Aorta (tissue), 5 donors: ENCODE data around the gene GZMB. TPM values are rescaled to one million over a fixed set of nuclear protein-coding genes. Genes with fewer than 3 reads are reported as not detected.
A peak's percentile ranks its signal among the peaks of the same experiment; 100 is the strongest.

Experiments
- ATAC-seq: fragments of 200-7000 bp; cut with Tn5 transposase; one replicate; pipeline ENCODE4 v1.9.1; 2022; ENCODE audit warnings: moderate library complexity; ENCODE audit not compliant: low FRiP score
- DNase-seq, 2 donors: peaks; one replicate each; pipeline ENCODE4 v3.0.0-alpha.2; 2020
- H3K27ac ChIP-seq, 2 donors: one replicate each; pipeline ENCODE4 v1.5.1; 2013; ENCODE audit warnings: low read length in 2 of 2, mild to moderate bottlenecking in 2 of 2, moderate library complexity in 2 of 2, control low read depth in 1 of 2, inconsistent platforms in 1 of 2, low read depth in 1 of 2
- H3K27me3 ChIP-seq, 2 donors: one replicate each; pipeline ENCODE4 v1.6.1; 2013; ENCODE audit warnings: control low read depth in 1 of 2, low read length in 1 of 2, mild to moderate bottlenecking in 1 of 2, moderate library complexity in 1 of 2; ENCODE audit not compliant: insufficient read depth in 2 of 2, control insufficient read depth in 1 of 2
- H3K36me3 ChIP-seq, 2 donors: one replicate each; pipeline ENCODE4 v1.6.1; 2013; ENCODE audit warnings: control low read depth in 1 of 2, low read length in 1 of 2, mild to moderate bottlenecking in 1 of 2; ENCODE audit not compliant: insufficient read depth in 2 of 2, control insufficient read depth in 1 of 2
- H3K4me1 ChIP-seq, 2 donors: one replicate each; pipeline ENCODE4 v1.6.1; 2013; ENCODE audit warnings: low read length in 2 of 2, control low read depth in 1 of 2, mild to moderate bottlenecking in 1 of 2, moderate library complexity in 1 of 2; ENCODE audit not compliant: insufficient read depth in 2 of 2, control insufficient read depth in 1 of 2
- H3K4me3 ChIP-seq, 2 donors: one replicate each; pipeline ENCODE4 v1.5.1; 2013; ENCODE audit warnings: low read length in 2 of 2, control low read depth in 1 of 2, mild to moderate bottlenecking in 1 of 2
- H3K9me3 ChIP-seq: one replicate; pipeline ENCODE4 v1.6.1; 2013; ENCODE audit warnings: mild to moderate bottlenecking, low read length; ENCODE audit not compliant: control insufficient read depth
- WGBS, 2 donors: extraction: QIAGEN DNeasy Blood & Tissue Kit; methylation state at CpG; one replicate each; pipeline ENCODE4 v1.1.7; 2013; 5-methylcytosine and 5-hydroxymethylcytosine counted together
- intact Hi-C, 2 donors: fragments of 100-400 bp; cut with DNase I; formaldehyde crosslinking; loops; one replicate each; pipeline versions ENCODE4 v1.14.2 to v1.15.0; 2022
- polyA plus RNA-seq, 2 donors: library from polyadenylated mRNA; stranded (reverse); fragments of 200-250 nt; gene quantifications; one replicate each; pipeline ENCODE4 v1.2.3, GENCODE V29; 2013
- total RNA-seq, 2 donors: library from RNA; stranded (reverse); fragmentation: NEBNext Ultra II Directional; extraction: Animal tissue kit (Norgen Biotek cat#: 25700); gene quantifications; one replicate each; pipeline ENCODE4 v1.2.1, GENCODE V29; 2021
- donor health status: healthy with polysubstance abuse.
- donor health status: Bipolar disorder and iron deficiency.
- donor health status: DM: no; HTN: no; CAD: no.
- donor health status: DM: no; HTN: no; CAD: no.
- donor health status: DM: yes; HTN: yes; CAD: no.

GZMB gene
- total and polyA plus RNA-seq, 4 donors, result 0.54 to 3.0 (median 2.1) TPM

DNA sequence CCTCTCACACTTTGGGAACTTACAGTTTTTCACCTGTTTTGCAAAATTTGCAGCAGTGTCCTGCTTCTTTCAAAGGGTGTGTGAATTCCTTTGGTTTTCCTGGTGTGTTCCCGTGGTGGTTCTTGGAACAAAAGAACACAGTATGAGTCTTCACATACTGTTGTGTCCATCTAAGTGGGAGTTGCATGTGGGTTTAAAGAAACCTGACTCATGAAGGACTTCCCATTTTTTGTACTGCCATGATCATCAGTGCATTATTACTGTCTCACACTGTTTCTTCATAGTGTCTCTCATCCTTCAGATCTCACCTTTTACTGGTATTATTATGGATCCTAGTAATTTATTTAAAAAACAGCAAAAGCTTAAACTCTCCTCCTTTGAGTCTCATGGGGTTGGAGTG lies 20.7 kb downstream of the GZMB start:
- Histone ChIP-seq H3K4me3 (no peak overlapping the region), H3K36me3 (no peaks in the 10 kb centered on the region), H3K9me3 (peaks cover 1% of the 10 kb centered on the region), H3K27ac (no peak overlapping the region), H3K4me1 (no peaks in the 10 kb centered on the region), H3K27me3 (no peaks in the 10 kb centered on the region)
- ATAC-seq (no peak), DNase-seq (no peak)
- intact Hi-C loops, result no loop called here
- 48 to 54% methylated on average over 1 of the region's 1 CpG for WGBS, 2 donors

DNA sequence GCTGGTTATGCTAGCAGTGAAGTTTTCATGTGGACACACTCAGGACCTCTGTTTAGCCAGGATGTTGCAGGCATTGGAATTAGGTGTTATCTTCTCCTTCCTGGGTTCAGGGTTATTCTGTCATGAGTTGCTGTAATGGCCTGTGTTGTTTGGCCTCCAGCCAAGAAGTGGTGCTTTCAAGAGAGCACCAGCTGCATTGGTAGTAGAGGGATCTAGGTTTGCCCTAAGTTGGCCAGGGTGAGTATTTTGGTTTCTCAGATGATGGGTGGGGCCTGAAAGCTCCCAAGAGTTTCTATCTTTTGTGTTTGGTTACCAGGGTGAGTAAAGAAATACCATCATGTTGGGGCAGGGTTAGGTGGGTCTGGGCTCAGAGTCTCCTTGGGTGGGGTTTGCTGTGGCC lies 21.8 kb downstream of the GZMB start:
- Histone ChIP-seq H3K36me3 (no peaks in the 10 kb centered on the region), H3K4me3 (no peak overlapping the region), H3K27ac (no peak overlapping the region), H3K27me3 (no peaks in the 10 kb centered on the region), H3K4me1 (no peaks in the 10 kb centered on the region), H3K9me3 (peaks cover 1% of the 10 kb centered on the region)
- intact Hi-C loops, result no loop called here
- DNase-seq (no peak), ATAC-seq (no peak)

DNA sequence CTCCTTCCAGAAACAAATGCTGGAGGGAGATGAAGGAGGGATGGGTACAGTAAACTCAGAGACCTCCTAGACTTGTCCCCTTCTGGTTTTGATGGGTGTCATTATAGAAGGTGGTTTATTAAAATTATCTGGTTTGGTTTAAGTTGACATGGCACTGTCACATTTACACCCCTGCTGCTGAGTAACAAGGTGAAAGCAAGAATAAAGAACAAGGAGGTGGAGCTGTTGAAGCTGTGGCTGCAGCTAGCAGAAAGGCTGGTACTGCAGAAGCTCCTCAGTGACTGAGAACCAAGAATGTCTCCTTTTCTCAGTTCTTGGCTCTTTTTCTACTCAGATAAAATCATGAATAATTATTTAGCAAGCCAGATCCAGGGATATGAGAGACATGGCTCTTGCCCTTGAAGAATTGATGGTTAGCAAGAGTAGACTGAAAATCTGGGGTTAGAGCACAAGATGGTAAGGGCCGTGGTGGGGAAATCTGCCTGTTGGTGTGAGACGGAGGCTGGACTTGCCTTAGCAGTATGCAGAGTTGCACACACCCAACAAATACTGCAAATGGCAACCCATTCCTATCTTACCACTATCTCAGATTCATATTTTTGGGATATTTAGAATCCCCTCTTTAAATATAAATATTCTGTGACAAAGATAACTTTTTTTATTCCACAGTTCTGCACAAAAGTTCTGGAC lies 24.2 kb downstream of the GZMB start, which contains the start of gene GZMH:
GZMH (minus strand) TSS at position 31 of the 690 bp plus-strand sequence. CDS start 72 bp downstream, outside the sequence.
- ATAC-seq, result no peak
- 77 to 80% methylated on average over 2 of the region's 2 CpGs for WGBS, 2 donors
- peaks cover 1% of the 10 kb centered on the region for H3K9me3 ChIP-seq

DNA sequence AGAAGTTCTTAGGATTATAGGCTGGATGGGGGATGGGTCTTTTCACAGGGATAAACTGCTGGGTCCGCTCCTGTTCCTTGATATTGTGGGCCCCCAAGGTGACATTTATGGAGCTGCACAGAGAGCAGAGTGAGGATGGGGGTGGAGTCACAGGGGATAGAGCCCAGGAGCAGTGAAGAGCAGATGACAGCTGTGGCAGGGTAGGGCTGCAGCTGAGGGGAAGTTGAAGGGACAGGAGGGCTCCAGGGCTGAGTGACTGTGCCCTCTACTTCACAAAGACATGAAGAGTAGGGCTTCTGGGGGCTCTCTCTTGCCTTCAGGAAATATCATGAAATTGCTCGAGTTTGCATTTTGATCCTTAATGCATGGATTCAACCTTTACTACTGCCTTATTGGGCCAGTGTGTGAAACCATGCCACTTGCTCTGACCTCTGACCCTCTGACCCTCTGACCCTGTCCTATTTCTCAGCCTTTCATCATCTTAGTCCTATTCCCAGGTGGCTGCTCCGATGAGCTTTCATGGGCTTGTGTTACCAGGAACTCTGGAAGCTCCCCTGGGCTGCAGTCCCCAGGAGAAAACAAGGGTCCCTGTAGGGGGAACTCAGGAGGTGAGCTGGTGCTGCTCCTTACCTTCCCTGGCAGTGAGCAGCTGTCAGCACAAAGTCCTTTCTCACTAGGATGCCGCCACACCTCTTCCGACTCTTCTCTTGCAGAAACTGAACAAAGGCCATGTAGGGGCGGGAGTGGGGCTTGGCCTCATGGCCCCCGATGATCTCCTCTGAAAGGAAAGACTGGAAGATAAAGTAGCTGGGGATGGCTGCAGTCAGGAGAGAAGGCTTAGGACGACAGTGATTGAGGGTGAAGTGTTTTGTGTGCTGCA lies 26.1 kb downstream of the GZMB start:
- 53 to 57% methylated on average over 8 of the region's 8 CpGs for whole genome bisulfite sequencing, 2 donors
- H3K4me1 ChIP-seq, result no peaks in the 10 kb centered on the region
- ATAC-seq (no peak), DNase-seq (no peak)
- intact Hi-C loops, result no loop called here
- H3K27ac ChIP-seq, result no peak overlapping the region
- no peak overlapping the region for H3K4me3 ChIP-seq
- H3K36me3 ChIP-seq, result no peaks in the 10 kb centered on the region
- no peaks in the 10 kb centered on the region for H3K27me3 ChIP-seq
- H3K9me3 ChIP-seq, result peaks cover 1% of the 10 kb centered on the region

More for the DNA sequence above, 24.2 kb downstream of the GZMB start, which contains the start of gene GZMH:
- no peak for DNase-seq
- H3K36me3 ChIP-seq, result no peaks in the 10 kb centered on the region
- H3K27me3 ChIP-seq, result no peaks in the 10 kb centered on the region
- intact Hi-C loops, result no loop called here
- no peak within 1 kb of the TSS for H3K27ac ChIP-seq
- H3K4me1 ChIP-seq, result no peaks in the 10 kb centered on the region
- no peak within 1 kb of the TSS for H3K4me3 ChIP-seq

DNA sequence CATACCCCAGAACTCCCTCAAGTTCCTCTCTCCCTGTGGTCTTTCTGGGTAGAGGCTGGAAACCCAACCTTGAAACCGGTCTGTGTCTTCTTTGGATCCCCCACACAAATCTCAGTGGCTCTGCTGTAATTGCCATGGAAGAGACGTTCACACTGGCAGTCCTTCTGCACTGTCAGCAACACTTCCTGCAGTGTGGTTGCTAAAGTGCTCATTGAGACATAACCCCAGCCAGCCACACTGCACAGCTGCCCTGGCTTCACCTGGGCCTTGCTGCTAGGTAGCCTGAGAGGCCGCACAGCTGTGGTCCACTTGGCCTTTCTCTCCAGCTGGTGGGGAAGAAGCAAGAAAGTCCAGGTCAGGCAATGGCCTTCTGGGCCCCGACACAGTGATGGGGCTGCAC lies 26.9 kb downstream of the GZMB start:
- H3K9me3 ChIP-seq, result peaks cover 1% of the 10 kb centered on the region
- H3K4me1 ChIP-seq, result no peaks in the 10 kb centered on the region
- peak; percentile 6 for ATAC-seq
- no peaks in the 10 kb centered on the region for H3K36me3 ChIP-seq
- no peak for DNase-seq
- no peak overlapping the region for H3K4me3 ChIP-seq
- intact Hi-C loops, result no loop called here
- H3K27ac ChIP-seq, result no peak overlapping the region
- WGBS, 2 donors, result 72 to 74% methylated on average over 4 of the region's 4 CpGs
- no peaks in the 10 kb centered on the region for H3K27me3 ChIP-seq

DNA sequence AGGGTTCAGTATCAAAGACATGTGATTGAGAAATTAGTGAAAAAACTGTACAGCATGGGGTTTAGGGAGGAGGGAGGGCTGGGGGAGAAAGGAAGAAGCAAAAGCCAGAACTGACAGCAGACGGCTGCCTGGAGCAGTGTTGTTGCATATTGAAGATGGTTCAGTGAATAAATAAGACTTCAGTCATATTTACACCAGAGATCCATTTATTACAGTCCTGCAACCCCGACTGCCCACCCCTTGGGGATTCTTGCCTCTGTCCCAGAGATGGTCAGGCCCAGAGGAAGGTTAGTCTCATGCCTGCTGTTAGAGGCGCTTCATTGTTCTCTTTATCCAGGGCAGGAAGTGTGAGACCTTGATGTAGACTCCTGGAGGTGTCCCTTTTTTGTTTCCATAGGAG lies 27.7 kb downstream of the GZMB start:
- no peaks in the 10 kb centered on the region for H3K4me1 ChIP-seq
- intact Hi-C loops, result no loop called here
- no peaks in the 10 kb centered on the region for H3K36me3 ChIP-seq
- no peak for DNase-seq
- no peak overlapping the region for H3K27ac ChIP-seq
- WGBS, 2 donors, result 37 to 42% methylated on average over 3 of the region's 3 CpGs
- no peak for ATAC-seq
- H3K27me3 ChIP-seq, result no peaks in the 10 kb centered on the region
- H3K4me3 ChIP-seq, result no peak overlapping the region
- no peaks in the 10 kb centered on the region for H3K9me3 ChIP-seq

DNA sequence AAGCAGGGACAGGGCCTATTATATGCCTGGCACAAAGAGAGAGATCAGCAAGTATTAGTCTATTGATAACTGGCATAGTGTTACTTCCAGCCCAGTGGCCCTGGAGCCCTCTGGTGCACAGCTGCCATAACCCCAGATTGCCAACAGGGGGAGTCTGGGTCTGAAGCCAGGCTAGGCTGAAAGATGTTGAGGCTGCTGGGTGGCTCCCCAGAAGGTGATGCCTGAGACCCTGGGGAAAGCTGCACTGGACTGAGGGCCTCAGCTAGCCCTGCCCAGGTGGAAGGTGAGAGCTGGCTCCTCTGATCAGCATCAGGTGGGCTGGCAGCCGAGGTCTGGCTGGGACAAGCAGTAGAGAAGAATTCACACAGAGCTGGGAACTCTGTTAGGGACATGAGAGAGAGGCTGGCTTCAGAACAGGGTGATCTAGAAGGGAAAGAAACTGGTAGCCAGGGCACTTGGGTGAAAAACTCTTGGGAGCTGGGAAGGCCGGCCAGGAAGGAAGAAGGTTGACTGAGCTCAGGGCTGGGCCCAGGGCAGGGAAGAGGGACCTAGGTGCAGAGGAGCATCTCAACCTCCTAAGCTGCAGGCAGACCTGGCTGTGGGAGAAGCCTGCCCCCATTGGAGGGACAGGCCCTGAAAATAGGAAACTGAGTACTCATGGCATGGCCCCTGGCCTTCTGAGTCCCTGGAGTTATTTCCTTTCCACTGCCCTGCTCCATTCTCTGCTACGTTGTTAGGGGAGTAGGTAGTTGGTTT lies 28.4 kb downstream of the GZMB start:
- no peaks in the 10 kb centered on the region for H3K36me3 ChIP-seq
- no peaks in the 10 kb centered on the region for H3K27me3 ChIP-seq
- H3K9me3 ChIP-seq, result no peaks in the 10 kb centered on the region
- WGBS, 2 donors, result 36 to 41% methylated on average over 3 of the region's 3 CpGs
- DNase-seq, result no peak
- H3K4me3 ChIP-seq, result no peak overlapping the region
- peak; percentile 52 for ATAC-seq
- intact Hi-C loops, result no loop called here
- no peaks in the 10 kb centered on the region for H3K4me1 ChIP-seq
- no peak overlapping the region for H3K27ac ChIP-seq

DNA sequence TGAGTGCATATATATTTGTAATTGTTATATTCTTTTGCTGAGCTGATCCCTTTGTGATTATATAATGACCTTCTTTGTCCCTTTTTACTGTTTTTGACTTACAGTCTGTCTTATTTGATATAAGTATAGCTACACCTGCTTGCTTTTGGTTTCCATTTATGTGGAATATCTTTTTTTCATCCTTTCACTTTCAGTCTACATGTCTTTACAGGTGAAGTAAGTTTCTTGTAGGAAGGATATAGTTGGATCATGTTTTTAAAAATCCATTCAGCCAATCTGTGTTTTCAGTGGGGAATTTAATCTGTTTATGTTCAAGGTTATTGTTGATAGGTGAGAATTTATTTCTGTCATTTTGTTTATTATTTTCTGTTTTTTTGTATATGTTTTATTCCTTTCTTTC lies 36.6 kb downstream of the GZMB start:
- Histone ChIP-seq H3K27me3 (no peaks in the 10 kb centered on the region), H3K36me3 (no peaks in the 10 kb centered on the region), H3K9me3 (peaks cover 3% of the 10 kb centered on the region), H3K4me1 (no peaks in the 10 kb centered on the region), H3K27ac (no peak overlapping the region), H3K4me3 (no peak overlapping the region)
- no peak for ATAC-seq
- intact Hi-C loops, result no loop called here
- no peak for DNase-seq
